A549 (cell line): ENCODE data around the gene BBS9. TPM values are rescaled to one million over a fixed set of nuclear protein-coding genes. Genes with fewer than 3 reads are reported as not detected.

ENCODE experiments used
- ATAC-seq, 2 experiments: fragments of 200-7000 bp in 1 of 2; fragments of >200 bp in 1 of 2; cut with Nextera tagmentation in 1 of 2; cut with Tn5 transposase in 1 of 2; 3 replicates each; pipeline versions ENCODE4 v1.8.0 to v1.9.1; 2018 to 2020; ENCODE audit warnings: mild to moderate bottlenecking in 1 of 2, moderate library complexity in 1 of 2
- CTCF ChIA-PET: fragments of 300-600 bp; sonication (Branson Sonifier 250); formaldehyde crosslinking; extraction: SDS; loops from one replicate; lab custom pipeline; 2021; ENCODE audit warnings: antibody characterized with exemption, inconsistent platforms; lab: Yijun Ruan, JAX
- POLR2A ChIA-PET: fragments of 350-600 bp; formaldehyde crosslinking; extraction: SDS; loops from one replicate; lab custom pipeline; 2021; ENCODE audit warnings: antibody characterized with exemption, inconsistent platforms; lab: Yijun Ruan, JAX
- DNase-seq, 2 experiments: peaks; one replicate each; pipeline versions ENCODE4 v3.0.0 to v3.0.0-alpha.2; 2011 to 2016; ENCODE audit warnings: low read depth in 1 of 2, low spot score in 1 of 2
- FAIRE-seq: peaks from 2 replicates; lab custom pipeline; 2011; peaks lifted over from hg19 to GRCh38; lab: Jason Lieb, UNC
- H3K27ac ChIP-seq, 2 experiments: fragments of >200 bp; sonication (Bioruptor Twin); formaldehyde crosslinking; 3 replicates each; pipeline ENCODE4 v1.5.1; 2016 to 2017
- H3K4me1 ChIP-seq: fragments of >200 bp; sonication (Bioruptor Twin); formaldehyde crosslinking; 3 replicates; pipeline ENCODE4 v1.6.1; 2016
- H3K4me2 ChIP-seq: fragments of >200 bp; sonication (Bioruptor Twin); formaldehyde crosslinking; 3 replicates; pipeline ENCODE4 v1.6.1; 2016
- H3K4me3 ChIP-seq: fragments of >200 bp; sonication (Bioruptor Twin); formaldehyde crosslinking; 3 replicates; pipeline ENCODE4 v1.5.1; 2016
- H3K9me3 ChIP-seq: fragments of >200 bp; sonication (Bioruptor Twin); formaldehyde crosslinking; 3 replicates; pipeline ENCODE4 v1.6.1; 2016
- BHLHE40 ChIP-seq: IDR thresholded peaks from 2 replicates; pipeline ENCODE4 v1.6.1; 2012; ENCODE audit warnings: low read depth, low read length, inconsistent platforms
- CEBPB ChIP-seq, 2 experiments: fragments of >200 bp in 1 of 2; sonication (Bioruptor Twin) in 1 of 2; formaldehyde crosslinking in 1 of 2; IDR thresholded peaks; 2 replicates each; pipeline ENCODE4 v1.6.1; 2012 to 2016
- CHD2 ChIP-seq: fragments of 150-350 bp; IDR thresholded peaks from 2 replicates; pipeline ENCODE4 v1.6.1; 2014; ENCODE audit warnings: low read length; ENCODE audit not compliant: partially characterized antibody
- CHD4 ChIP-seq: fragments of 200-600 bp; sonication (generic); IDR thresholded peaks from 2 replicates; pipeline ENCODE4 v1.6.1; 2016; ENCODE audit warnings: antibody characterized with exemption, mild to moderate bottlenecking, borderline replicate concordance
- EHF ChIP-seq: fragments of 250-450 bp; sonication (Bioruptor Pico); IDR thresholded peaks from 2 replicates; pipeline ENCODE4 v1.5.0; 2020; ENCODE audit warnings: mild to moderate bottlenecking
- ESRRA ChIP-seq: fragments of 150-350 bp; IDR thresholded peaks from 2 replicates; pipeline ENCODE4 v1.6.1; 2014; ENCODE audit warnings: mild to moderate bottlenecking, low read length, borderline replicate concordance
- FOSL2 ChIP-seq, 2 experiments: fragments of 450-650 bp in 1 of 2; fragments of >200 bp in 1 of 2; sonication (Bioruptor Twin) in 1 of 2; formaldehyde crosslinking; IDR thresholded peaks; 2 replicates each; pipeline versions ENCODE4 v1.5.0 to v1.6.1; 2016 to 2020; ENCODE audit warnings: mild to moderate bottlenecking in 1 of 2, moderate library complexity in 1 of 2
- KDM5A ChIP-seq: fragments of 200-600 bp; sonication (generic); IDR thresholded peaks from 2 replicates; pipeline ENCODE4 v1.6.1; 2016; ENCODE audit warnings: antibody characterized with exemption, mild to moderate bottlenecking
- MAFK ChIP-seq: fragments of 450-650 bp; IDR thresholded peaks from 2 replicates; pipeline ENCODE4 v1.6.1; 2014; ENCODE audit not compliant: partially characterized antibody
- POLR2A ChIP-seq: IDR thresholded peaks from 2 replicates; pipeline ENCODE4 v1.6.1; 2012; ENCODE audit warnings: mild to moderate bottlenecking, low read length
- RCOR1 ChIP-seq: fragments of 150-350 bp; IDR thresholded peaks from 2 replicates; pipeline ENCODE4 v1.6.1; 2014; ENCODE audit warnings: antibody characterized with exemption, low read length, low read depth
- RNF2 ChIP-seq: fragments of 200-600 bp; sonication (generic); IDR thresholded peaks from 2 replicates; pipeline ENCODE4 v1.6.1; 2016; ENCODE audit warnings: low read depth, mild to moderate bottlenecking, antibody characterized with exemption, moderate library complexity, borderline replicate concordance
- ZC3H11A ChIP-seq: fragments of 450-650 bp; IDR thresholded peaks from 2 replicates; pipeline ENCODE4 v1.6.1; 2014; ENCODE audit warnings: antibody characterized with exemption, mild to moderate bottlenecking
- polyA plus RNA-seq, 4 experiments: library from polyadenylated mRNA; depleted of rRNA in 3 of 4; stranded (reverse); fragments of >200 nt; fragmentation: RNase III in 1 of 4; extraction: RNeasy Plus Mini Kit Qiagen cat#74134 plus additional on column Dnase treatment in 1 of 4; gene quantifications; 2 replicates in 3 of 4; 3 replicates in 1 of 4; pipeline ENCODE4 v1.2.3, GENCODE V29; 2011 to 2017
- TF ChIP-seq, protein P1 (sequence below): fragments of 200-600 bp; sonication (generic); IDR thresholded peaks from 2 replicates; pipeline ENCODE4 v1.6.1; 2016; ENCODE audit warnings: antibody characterized with exemption, mild to moderate bottlenecking, moderate library complexity
- TF ChIP-seq, protein P2 (sequence below): IDR thresholded peaks from 2 replicates; pipeline ENCODE4 v1.6.1; 2012; ENCODE audit warnings: low read depth, borderline replicate concordance
- TF ChIP-seq, protein P3 (sequence below): fragments of 450-650 bp; IDR thresholded peaks from 2 replicates; pipeline ENCODE4 v1.6.1; 2014; ENCODE audit warnings: antibody characterized with exemption
- TF ChIP-seq, protein P4 (sequence below): fragments of >200 bp; sonication (Bioruptor Twin); formaldehyde crosslinking; IDR thresholded peaks from 3 replicates; pipeline ENCODE4 v1.5.1; 2016
- TF ChIP-seq, protein P5 (sequence below): fragments of 250-450 bp; sonication (Bioruptor Pico); IDR thresholded peaks from 2 replicates; pipeline ENCODE4 v1.5.0; 2021; ENCODE audit warnings: mild to moderate bottlenecking, moderate library complexity, borderline replicate concordance
- TF ChIP-seq, protein P6 (sequence below): fragments of 150-350 bp; IDR thresholded peaks from 2 replicates; pipeline ENCODE4 v1.6.1; 2014; ENCODE audit warnings: low read depth, mild to moderate bottlenecking, low read length

Gene BBS9
- polyA plus RNA-seq, 2 of the 4 experiments (the other 2 are of a cell fraction), result 8.3 to 9.1 TPM

DNA sequence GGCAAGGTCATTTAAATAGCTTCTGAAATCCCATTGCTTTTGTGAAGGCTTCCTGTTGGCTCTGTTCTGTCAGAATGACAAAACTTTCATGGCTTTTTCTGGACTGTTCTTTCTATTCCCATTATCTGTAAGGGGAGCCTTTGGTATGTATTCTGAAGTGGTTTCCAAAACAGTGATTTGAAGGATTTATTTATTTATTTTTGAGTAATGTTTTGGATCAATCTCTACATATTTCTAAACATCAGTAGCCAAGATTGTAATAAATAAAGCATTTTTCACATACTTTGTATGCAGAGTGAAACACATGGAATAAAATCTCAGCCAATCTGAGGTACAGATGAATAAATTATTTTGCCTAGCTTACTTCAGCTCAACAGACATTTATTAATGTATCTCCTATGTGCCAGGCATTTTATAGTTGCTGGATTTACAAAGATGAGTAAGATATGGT is 121.1 kb downstream of the BBS9 start (continued):
- TF ChIP-seq ESRRA (no peak), CHD2 (no peak)

DNA sequence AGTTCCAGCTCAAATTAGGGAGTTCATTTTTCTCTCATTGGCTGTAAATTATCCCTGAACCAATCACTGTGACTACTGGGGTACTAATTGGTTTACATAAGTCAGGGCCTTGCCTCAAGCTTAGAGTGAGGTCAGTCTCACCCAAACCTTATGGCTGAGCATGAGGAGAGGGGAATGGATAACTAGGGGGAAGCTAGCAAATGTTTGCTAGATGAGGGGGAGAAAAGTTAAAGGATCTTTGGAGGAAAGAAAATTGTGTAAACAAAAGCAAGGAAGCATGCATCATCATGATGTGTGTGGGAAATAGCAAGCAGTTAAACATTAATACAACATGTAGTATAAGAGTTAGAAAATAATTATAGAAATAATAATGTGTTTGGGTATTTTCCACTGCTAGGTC is 121.9 kb downstream of the BBS9 start:
- CTCF ChIA-PET, result no interaction called here
- 0 out of 3 replicates have a peak, but pooled peaks cover 3% of the 10 kb centered on the region for H3K9me3 ChIP-seq
- POLR2A ChIA-PET, result interaction anchor here (0.6 kb wide), 1 partner anchor 654 kb away, joined by 3 read pairs; the partner anchor contains the start of gene BMPER
- FAIRE-seq (no peak), DNase-seq (peak in 1 of 2 experiments; percentile 18), ATAC-seq (no peak)
- no peak overlapping the region for H3K27ac ChIP-seq
- no peak overlapping the region for H3K4me3 ChIP-seq
- no peak for TF ChIP-seq ESRRA
- TF ChIP-seq POLR2A, result no peak
- TF ChIP-seq, protein P1, sequence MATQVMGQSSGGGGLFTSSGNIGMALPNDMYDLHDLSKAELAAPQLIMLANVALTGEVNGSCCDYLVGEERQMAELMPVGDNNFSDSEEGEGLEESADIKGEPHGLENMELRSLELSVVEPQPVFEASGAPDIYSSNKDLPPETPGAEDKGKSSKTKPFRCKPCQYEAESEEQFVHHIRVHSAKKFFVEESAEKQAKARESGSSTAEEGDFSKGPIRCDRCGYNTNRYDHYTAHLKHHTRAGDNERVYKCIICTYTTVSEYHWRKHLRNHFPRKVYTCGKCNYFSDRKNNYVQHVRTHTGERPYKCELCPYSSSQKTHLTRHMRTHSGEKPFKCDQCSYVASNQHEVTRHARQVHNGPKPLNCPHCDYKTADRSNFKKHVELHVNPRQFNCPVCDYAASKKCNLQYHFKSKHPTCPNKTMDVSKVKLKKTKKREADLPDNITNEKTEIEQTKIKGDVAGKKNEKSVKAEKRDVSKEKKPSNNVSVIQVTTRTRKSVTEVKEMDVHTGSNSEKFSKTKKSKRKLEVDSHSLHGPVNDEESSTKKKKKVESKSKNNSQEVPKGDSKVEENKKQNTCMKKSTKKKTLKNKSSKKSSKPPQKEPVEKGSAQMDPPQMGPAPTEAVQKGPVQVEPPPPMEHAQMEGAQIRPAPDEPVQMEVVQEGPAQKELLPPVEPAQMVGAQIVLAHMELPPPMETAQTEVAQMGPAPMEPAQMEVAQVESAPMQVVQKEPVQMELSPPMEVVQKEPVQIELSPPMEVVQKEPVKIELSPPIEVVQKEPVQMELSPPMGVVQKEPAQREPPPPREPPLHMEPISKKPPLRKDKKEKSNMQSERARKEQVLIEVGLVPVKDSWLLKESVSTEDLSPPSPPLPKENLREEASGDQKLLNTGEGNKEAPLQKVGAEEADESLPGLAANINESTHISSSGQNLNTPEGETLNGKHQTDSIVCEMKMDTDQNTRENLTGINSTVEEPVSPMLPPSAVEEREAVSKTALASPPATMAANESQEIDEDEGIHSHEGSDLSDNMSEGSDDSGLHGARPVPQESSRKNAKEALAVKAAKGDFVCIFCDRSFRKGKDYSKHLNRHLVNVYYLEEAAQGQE, result no peak
- TF ChIP-seq ZC3H11A, result no peak
- TF ChIP-seq BHLHE40, result no peak
- TF ChIP-seq, protein P2, sequence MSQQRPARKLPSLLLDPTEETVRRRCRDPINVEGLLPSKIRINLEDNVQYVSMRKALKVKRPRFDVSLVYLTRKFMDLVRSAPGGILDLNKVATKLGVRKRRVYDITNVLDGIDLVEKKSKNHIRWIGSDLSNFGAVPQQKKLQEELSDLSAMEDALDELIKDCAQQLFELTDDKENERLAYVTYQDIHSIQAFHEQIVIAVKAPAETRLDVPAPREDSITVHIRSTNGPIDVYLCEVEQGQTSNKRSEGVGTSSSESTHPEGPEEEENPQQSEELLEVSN, result no peak
- TF ChIP-seq, protein P3, sequence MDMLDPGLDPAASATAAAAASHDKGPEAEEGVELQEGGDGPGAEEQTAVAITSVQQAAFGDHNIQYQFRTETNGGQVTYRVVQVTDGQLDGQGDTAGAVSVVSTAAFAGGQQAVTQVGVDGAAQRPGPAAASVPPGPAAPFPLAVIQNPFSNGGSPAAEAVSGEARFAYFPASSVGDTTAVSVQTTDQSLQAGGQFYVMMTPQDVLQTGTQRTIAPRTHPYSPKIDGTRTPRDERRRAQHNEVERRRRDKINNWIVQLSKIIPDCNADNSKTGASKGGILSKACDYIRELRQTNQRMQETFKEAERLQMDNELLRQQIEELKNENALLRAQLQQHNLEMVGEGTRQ, result no peak
- TF ChIP-seq RNF2, result no peak
- TF ChIP-seq CHD2, result no peak
- TF ChIP-seq EHF (CRISPR knock-in tag), result no peak
- TF ChIP-seq MAFK, result no peak
- no peak for TF ChIP-seq RCOR1
- TF ChIP-seq, protein P4, sequence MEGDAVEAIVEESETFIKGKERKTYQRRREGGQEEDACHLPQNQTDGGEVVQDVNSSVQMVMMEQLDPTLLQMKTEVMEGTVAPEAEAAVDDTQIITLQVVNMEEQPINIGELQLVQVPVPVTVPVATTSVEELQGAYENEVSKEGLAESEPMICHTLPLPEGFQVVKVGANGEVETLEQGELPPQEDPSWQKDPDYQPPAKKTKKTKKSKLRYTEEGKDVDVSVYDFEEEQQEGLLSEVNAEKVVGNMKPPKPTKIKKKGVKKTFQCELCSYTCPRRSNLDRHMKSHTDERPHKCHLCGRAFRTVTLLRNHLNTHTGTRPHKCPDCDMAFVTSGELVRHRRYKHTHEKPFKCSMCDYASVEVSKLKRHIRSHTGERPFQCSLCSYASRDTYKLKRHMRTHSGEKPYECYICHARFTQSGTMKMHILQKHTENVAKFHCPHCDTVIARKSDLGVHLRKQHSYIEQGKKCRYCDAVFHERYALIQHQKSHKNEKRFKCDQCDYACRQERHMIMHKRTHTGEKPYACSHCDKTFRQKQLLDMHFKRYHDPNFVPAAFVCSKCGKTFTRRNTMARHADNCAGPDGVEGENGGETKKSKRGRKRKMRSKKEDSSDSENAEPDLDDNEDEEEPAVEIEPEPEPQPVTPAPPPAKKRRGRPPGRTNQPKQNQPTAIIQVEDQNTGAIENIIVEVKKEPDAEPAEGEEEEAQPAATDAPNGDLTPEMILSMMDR, result no peak
- H3K4me1 ChIP-seq, result peaks cover 8% of the 10 kb centered on the region; the same call in 1 of the 3 replicates
- H3K4me2 ChIP-seq, result no peak overlapping the region

DNA sequence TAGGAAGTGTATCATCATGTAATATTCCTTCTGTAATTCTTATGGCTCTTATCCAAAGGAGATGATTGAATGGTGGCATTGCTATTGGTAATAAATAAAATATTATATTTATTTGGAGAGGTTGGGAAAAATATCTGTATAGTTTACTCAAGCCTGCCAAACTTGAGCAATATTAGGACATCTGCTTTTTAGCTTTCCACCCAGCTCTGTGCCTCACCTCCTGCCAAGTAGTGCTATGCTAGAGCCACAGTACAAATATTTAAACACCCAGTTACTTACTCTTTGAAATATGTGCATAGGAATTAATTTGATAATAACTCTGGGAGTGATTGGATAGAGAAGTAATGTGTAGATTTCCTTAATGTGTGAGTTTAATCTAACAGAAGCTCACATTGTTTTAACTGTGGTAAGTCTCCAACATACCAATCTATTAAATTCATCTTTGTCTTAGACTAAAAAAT is 129.2 kb downstream of the BBS9 start:
- ChIA-PET CTCF (no interaction called here), POLR2A (no interaction called here)
- Histone ChIP-seq H3K4me2 (no peak overlapping the region), H3K4me3 (no peak overlapping the region), H3K9me3 (no peaks in the 10 kb centered on the region), H3K4me1 (no peaks in the 10 kb centered on the region), H3K27ac (no peak overlapping the region)
- no peak for DNase-seq
- ATAC-seq, result no peak
- FAIRE-seq, result no peak
- TF ChIP-seq, protein P5, sequence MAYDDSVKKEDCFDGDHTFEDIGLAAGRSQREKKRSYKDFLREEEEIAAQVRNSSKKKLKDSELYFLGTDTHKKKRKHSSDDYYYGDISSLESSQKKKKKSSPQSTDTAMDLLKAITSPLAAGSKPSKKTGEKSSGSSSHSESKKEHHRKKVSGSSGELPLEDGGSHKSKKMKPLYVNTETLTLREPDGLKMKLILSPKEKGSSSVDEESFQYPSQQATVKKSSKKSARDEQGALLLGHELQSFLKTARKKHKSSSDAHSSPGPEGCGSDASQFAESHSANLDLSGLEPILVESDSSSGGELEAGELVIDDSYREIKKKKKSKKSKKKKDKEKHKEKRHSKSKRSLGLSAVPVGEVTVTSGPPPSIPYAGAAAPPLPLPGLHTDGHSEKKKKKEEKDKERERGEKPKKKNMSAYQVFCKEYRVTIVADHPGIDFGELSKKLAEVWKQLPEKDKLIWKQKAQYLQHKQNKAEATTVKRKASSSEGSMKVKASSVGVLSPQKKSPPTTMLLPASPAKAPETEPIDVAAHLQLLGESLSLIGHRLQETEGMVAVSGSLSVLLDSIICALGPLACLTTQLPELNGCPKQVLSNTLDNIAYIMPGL (CRISPR knock-in tag), result no peak
- TF ChIP-seq, protein P6, sequence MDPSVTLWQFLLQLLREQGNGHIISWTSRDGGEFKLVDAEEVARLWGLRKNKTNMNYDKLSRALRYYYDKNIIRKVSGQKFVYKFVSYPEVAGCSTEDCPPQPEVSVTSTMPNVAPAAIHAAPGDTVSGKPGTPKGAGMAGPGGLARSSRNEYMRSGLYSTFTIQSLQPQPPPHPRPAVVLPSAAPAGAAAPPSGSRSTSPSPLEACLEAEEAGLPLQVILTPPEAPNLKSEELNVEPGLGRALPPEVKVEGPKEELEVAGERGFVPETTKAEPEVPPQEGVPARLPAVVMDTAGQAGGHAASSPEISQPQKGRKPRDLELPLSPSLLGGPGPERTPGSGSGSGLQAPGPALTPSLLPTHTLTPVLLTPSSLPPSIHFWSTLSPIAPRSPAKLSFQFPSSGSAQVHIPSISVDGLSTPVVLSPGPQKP, result no peak
- TF ChIP-seq POLR2A (no peak), FOSL2 (IDR thresholded peaks at IDR 0.05) (no peak), FOSL2 (CRISPR knock-in tag; IDR thresholded peaks at IDR 0.05) (no peak), MAFK (no peak), CEBPB (IDR thresholded peaks at IDR 0.05) (no peak), RNF2 (no peak), KDM5A (no peak), CHD4 (no peak), ESRRA (no peak)
- TF ChIP-seq, protein P3, result no peak
